H1 (cell line): ENCODE measurements around the gene SOAT2. TPM values are rescaled to one million over a fixed set of nuclear protein-coding genes. Genes with fewer than 3 reads are reported as not detected.

Experiments used
- CTCF ChIA-PET: fragments of 300-600 bp; sonication (Branson Sonifier 250); formaldehyde crosslinking; loops from one replicate; lab custom pipeline; 2021; ENCODE audit not compliant: partially characterized antibody; lab: Charles Lee
- POLR2A ChIA-PET: fragments of 300-600 bp; sonication (Branson Sonifier 250); formaldehyde crosslinking; loops from one replicate; lab custom pipeline; 2021; ENCODE audit warnings: inconsistent platforms; ENCODE audit not compliant: partially characterized antibody; lab: Charles Lee
- DNase-seq, 2 experiments: peaks; one replicate each; pipeline versions ENCODE4 v3.0.0 to v3.0.0-alpha.2; 2010 to 2022; ENCODE audit warnings: low spot score in 2 of 2, low read depth in 1 of 2, mixed read lengths in 1 of 2
- FAIRE-seq: peaks from 2 replicates; lab custom pipeline; 2011; peaks lifted over from hg19 to GRCh38; lab: Jason Lieb, UNC
- H2AFZ ChIP-seq: 2 replicates; pipeline ENCODE4 v1.8.1; 2012; ENCODE audit warnings: low read length, inconsistent platforms
- H2AK5ac ChIP-seq: 2 replicates; pipeline ENCODE4 v1.6.1; 2013; ENCODE audit warnings: low read depth, low read length
- H2BK120ac ChIP-seq: replicated peaks from 2 replicates; pipeline ENCODE3; 2013; ENCODE audit warnings: low read depth, low read length, inconsistent platforms
- H2BK12ac ChIP-seq: 2 replicates; pipeline ENCODE4 v1.6.1; 2013; ENCODE audit warnings: low read depth, low read length
- H2BK15ac ChIP-seq: 2 replicates; pipeline ENCODE4 v1.6.1; 2013; ENCODE audit warnings: low read length
- H2BK20ac ChIP-seq: 2 replicates; pipeline ENCODE4 v1.6.1; 2013; ENCODE audit warnings: low read length
- H2BK5ac ChIP-seq: 2 replicates; pipeline ENCODE4 v1.6.1; 2013; ENCODE audit warnings: low read depth, low read length
- H3K14ac ChIP-seq: 2 replicates; pipeline ENCODE4 v1.6.1; 2013; ENCODE audit warnings: inconsistent platforms; ENCODE audit not compliant: insufficient read length
- H3K18ac ChIP-seq: 2 replicates; pipeline ENCODE4 v1.6.1; 2013; ENCODE audit warnings: low read length; ENCODE audit errors: extremely low read depth
- H3K23ac ChIP-seq: 2 replicates; pipeline ENCODE4 v1.6.1; 2013; ENCODE audit warnings: inconsistent platforms; ENCODE audit not compliant: insufficient read length
- H3K23me2 ChIP-seq: 2 replicates; pipeline ENCODE4 v1.6.1; 2013; ENCODE audit warnings: low read depth, low read length
- H3K27ac ChIP-seq: 2 replicates; pipeline ENCODE4 v1.6.1; 2011; ENCODE audit warnings: low read depth, low read length, inconsistent platforms
- H3K27me3 ChIP-seq, 4 experiments: replicated peaks in 1 of 4; 1 replicate in 1 of 4; 2 replicates in 3 of 4; pipeline versions ENCODE4 v1.6.1 to v1.8.1; 2011 to 2013; ENCODE audit warnings: low read length in 3 of 4, mild to moderate bottlenecking in 3 of 4, inconsistent platforms in 2 of 4, mixed read lengths in 2 of 4, moderate library complexity in 1 of 4; ENCODE audit not compliant: control insufficient read depth in 3 of 4, insufficient read depth in 3 of 4; ENCODE audit errors: extremely low read depth in 1 of 4
- H3K36me3 ChIP-seq, 4 experiments: 2 replicates each; pipeline versions ENCODE4 v1.6.1 to v1.8.1; 2011 to 2013; ENCODE audit warnings: mild to moderate bottlenecking in 4 of 4, low read length in 3 of 4, moderate library complexity in 2 of 4, control low read depth in 1 of 4, inconsistent platforms in 1 of 4; ENCODE audit not compliant: insufficient read depth in 4 of 4, control insufficient read depth in 2 of 4
- H3K4ac ChIP-seq: replicated peaks from 2 replicates; pipeline ENCODE3; 2013; ENCODE audit warnings: low read length, low read depth, mixed read lengths, inconsistent platforms; ENCODE audit not compliant: insufficient read length
- H3K4me1 ChIP-seq, 4 experiments: replicated peaks in 1 of 4; 1 replicate in 1 of 4; 2 replicates in 3 of 4; pipeline versions ENCODE4 v1.6.1 to v1.8.1; 2011 to 2013; ENCODE audit warnings: low read length in 3 of 4, inconsistent platforms in 2 of 4, mixed read lengths in 1 of 4; ENCODE audit not compliant: insufficient read depth in 4 of 4, control insufficient read depth in 3 of 4
- H3K4me2 ChIP-seq, 2 experiments: 2 replicates each; pipeline versions ENCODE4 v1.6.1 to v1.8.1; 2011 to 2013; ENCODE audit warnings: low read depth in 2 of 2, low read length in 2 of 2, control low read depth in 1 of 2, inconsistent platforms in 1 of 2, mild to moderate bottlenecking in 1 of 2; ENCODE audit not compliant: insufficient read depth in 1 of 2
- H3K4me3 ChIP-seq, 4 experiments: fragments of 200-600, 300-600 bp in 1 of 4; sonication (generic), shearing (Covaris generic), sonication (Bioruptor Twin) in 1 of 4; 2 replicates each; pipeline versions ENCODE4 v1.5.1 to v1.8.1; 2011 to 2016; ENCODE audit warnings: low read length in 4 of 4, low read depth in 3 of 4, control low read depth in 2 of 4, inconsistent platforms in 2 of 4, mild to moderate bottlenecking in 2 of 4, mixed read lengths in 1 of 4, moderate library complexity in 1 of 4; ENCODE audit not compliant: insufficient read depth in 2 of 4; ENCODE audit errors: extremely low read depth in 1 of 4
- H3K56ac ChIP-seq: replicated peaks from 2 replicates; pipeline ENCODE3; 2013; ENCODE audit warnings: low read depth, mild to moderate bottlenecking, mixed read lengths, low read length, inconsistent platforms; ENCODE audit not compliant: insufficient read length
- H3K79me1 ChIP-seq: 2 replicates; pipeline ENCODE4 v1.6.1; 2013; ENCODE audit warnings: low read depth, low read length, control low read depth
- H3K79me2 ChIP-seq, 2 experiments: 2 replicates each; pipeline versions ENCODE4 v1.6.1 to v1.8.1; 2012 to 2013; ENCODE audit warnings: low read length in 2 of 2, mild to moderate bottlenecking in 2 of 2, inconsistent platforms in 1 of 2; ENCODE audit not compliant: insufficient read depth in 2 of 2, control insufficient read depth in 1 of 2
- H3K9ac ChIP-seq, 4 experiments: replicated peaks in 1 of 4; 1 replicate in 1 of 4; 2 replicates in 3 of 4; pipeline versions ENCODE4 v1.6.1 to v1.8.1; 2011 to 2013; ENCODE audit warnings: low read depth in 3 of 4, low read length in 3 of 4, control low read depth in 2 of 4, mild to moderate bottlenecking in 2 of 4, moderate library complexity in 2 of 4, inconsistent platforms in 1 of 4; ENCODE audit errors: extremely low read depth in 1 of 4
- H3K9me3 ChIP-seq, 2 experiments: 2 replicates each; pipeline versions ENCODE4 v1.6.1 to v1.8.1; 2012 to 2013; ENCODE audit warnings: mild to moderate bottlenecking in 2 of 2, moderate library complexity in 2 of 2, control low read depth in 1 of 2, inconsistent platforms in 1 of 2, low read depth in 1 of 2, low read length in 1 of 2, mixed read lengths in 1 of 2; ENCODE audit not compliant: insufficient read depth in 2 of 2
- H4K20me1 ChIP-seq, 2 experiments: replicated peaks in 1 of 2; 2 replicates each; pipeline versions ENCODE3 to v1.8.1; 2011 to 2013; ENCODE audit warnings: inconsistent platforms in 2 of 2, low read length in 2 of 2, mild to moderate bottlenecking in 1 of 2; ENCODE audit not compliant: insufficient read depth in 2 of 2, control insufficient read depth in 1 of 2
- H4K5ac ChIP-seq: 2 replicates; pipeline ENCODE4 v1.6.1; 2013; ENCODE audit warnings: low read length, low read depth, mixed read lengths, inconsistent platforms; ENCODE audit not compliant: insufficient read length
- H4K8ac ChIP-seq: 2 replicates; pipeline ENCODE4 v1.8.0; 2013; ENCODE audit warnings: mild to moderate bottlenecking, moderate library complexity, low read length, inconsistent platforms; ENCODE audit not compliant: insufficient read depth; ENCODE audit errors: extremely low read depth
- H4K91ac ChIP-seq: replicated peaks from 2 replicates; pipeline ENCODE3; 2013; ENCODE audit warnings: low read length, mixed read lengths, inconsistent platforms; ENCODE audit not compliant: insufficient read length
- ASH2L ChIP-seq: fragments of 200-600, 300-600 bp; sonication (generic); IDR thresholded peaks from one replicate; pipeline ENCODE4 v1.7.1; 2017; ENCODE audit warnings: low read length
- BACH1 ChIP-seq: IDR thresholded peaks from 2 replicates; pipeline ENCODE4 v1.6.1; 2012; ENCODE audit warnings: low read length, improper control_type of control experiment
- BCL11A ChIP-seq, 2 experiments: IDR thresholded peaks; one replicate each; pipeline ENCODE4 v1.6.1; 2011; ENCODE audit warnings: low read depth in 2 of 2, low read length in 2 of 2, mild to moderate bottlenecking in 2 of 2
- CBX5 ChIP-seq: fragments of 300-800, 300-1000 bp; sonication (generic); IDR thresholded peaks from 2 replicates; pipeline ENCODE4 v1.7.1; 2016; ENCODE audit warnings: antibody characterized with exemption, low read length, low read depth
- EZH2 ChIP-seq: fragments of 200-600 bp; sonication (generic); IDR thresholded peaks from 2 replicates; pipeline ENCODE4 v1.7.1; 2012; ENCODE audit warnings: low read depth, mild to moderate bottlenecking, moderate library complexity, low read length, inconsistent platforms; ENCODE audit not compliant: severe bottlenecking
- FOSL1 ChIP-seq: IDR thresholded peaks from 2 replicates; pipeline ENCODE4 v1.6.1; 2011; ENCODE audit warnings: mild to moderate bottlenecking, low read depth, low read length, moderate library complexity; ENCODE audit not compliant: insufficient read depth
- HDAC6 ChIP-seq: IDR thresholded peaks from one replicate; pipeline ENCODE4 v1.7.1; 2012; ENCODE audit warnings: low read depth, mild to moderate bottlenecking, inconsistent platforms, low read length, moderate library complexity
- NANOG ChIP-seq: IDR thresholded peaks from 2 replicates; pipeline ENCODE4 v1.6.1; 2011; ENCODE audit warnings: low read length, low read depth, mild to moderate bottlenecking, inconsistent platforms; ENCODE audit not compliant: insufficient read depth, poor library complexity, severe bottlenecking
- POU5F1 ChIP-seq: IDR thresholded peaks from 2 replicates; pipeline ENCODE4 v1.6.1; 2011; ENCODE audit warnings: low read depth, mild to moderate bottlenecking, low read length, moderate library complexity
- RBBP5 ChIP-seq: IDR thresholded peaks from 2 replicates; pipeline ENCODE4 v1.7.1; 2012; ENCODE audit warnings: low read depth, mild to moderate bottlenecking, inconsistent platforms, low read length, moderate library complexity, borderline replicate concordance
- TBP ChIP-seq: IDR thresholded peaks from 2 replicates; pipeline ENCODE4 v1.6.1; 2011; ENCODE audit warnings: low read depth, low read length, improper control_type of control experiment
- YY1 ChIP-seq: IDR thresholded peaks from 2 replicates; pipeline ENCODE4 v1.6.1; 2011; ENCODE audit warnings: low read depth, mild to moderate bottlenecking, low read length
- WGBS, 2 experiments: shearing (Covaris generic) in 1 of 2; methylation state at CpG; one replicate each; pipeline versions ENCODE4 v1.1.6 to v1.1.7; 2013 to 2015; ENCODE audit warnings: low lambda C conversion rate in 2 of 2, mixed read lengths in 2 of 2, inconsistent platforms in 1 of 2, low coverage in 1 of 2, missing lambda C conversion rate in 1 of 2; ENCODE audit not compliant: insufficient replicate concordance in 2 of 2, insufficient coverage in 1 of 2, insufficient read length in 1 of 2; ENCODE audit errors: extremely low coverage in 1 of 2, missing lambda C conversion rate in 1 of 2; 5-methylcytosine and 5-hydroxymethylcytosine counted together
- polyA plus RNA-seq, 7 experiments: library from polyadenylated mRNA; depleted of rRNA in 3 of 7; stranded (reverse) in 5 of 7; unstranded in 2 of 7; fragments of >200 nt in 5 of 7; fragments of 200-250 nt in 2 of 7; gene quantifications; 1 replicate in 5 of 7; 2 replicates in 1 of 7; 4 replicates in 1 of 7; pipeline versions ENCODE4 v1.2.1 to v1.2.3, GENCODE V29; 2011 to 2013; ENCODE audit warnings: missing spikeins in 2 of 7, mixed read lengths in 2 of 7
- total RNA-seq: library from RNA; stranded (reverse); fragmentation: NEBNext Ultra II Directional; extraction: Animal tissue kit (Norgen Biotek cat#: 25700); gene quantifications from 2 replicates; pipeline ENCODE4 v1.2.1, GENCODE V29; 2021

Gene SOAT2
- total and polyA plus RNA-seq, 2 of the 8 experiments (the other 6 are each of a cell fraction or from before 2014, with no cell fraction given): 0.08 TPM; not detected in 1

- no peak overlapping the region for H2BK12ac ChIP-seq
- H3K79me2 ChIP-seq: no peaks in the 10 kb centered on the region
- no peak overlapping the region for H4K5ac ChIP-seq
- POLR2A ChIA-PET: interaction anchor here (0.6 to 2.0 kb wide), 6 partner anchors 10 to 243 kb away, joined by 3 to 6 read pairs (median 4); partner anchors contain the start of gene SPRYD3
- no peak overlapping the region for H4K91ac ChIP-seq
- no peaks in the 10 kb centered on the region for H3K79me1 ChIP-seq
- H3K4me2 ChIP-seq: no peak overlapping the region
- peaks cover 0 to 2% of the 10 kb centered on the region in 2 experiments for H4K20me1 ChIP-seq
- H2BK15ac ChIP-seq: no peak overlapping the region
- no peak for FAIRE-seq
- no peak overlapping the region for H3K18ac ChIP-seq
- no peak for DNase-seq
- CTCF ChIA-PET: interaction anchor here (0.6 to 22.4 kb wide), 11 partner anchors 14 to 258 kb away, joined by 3 to 531 read pairs (median 4); partner anchors contain the start of genes AAAS, IGFBP6, SOAT2 and SPRYD3
- H3K4me1 ChIP-seq: peaks cover 0 to 7% (median 0%) of the 10 kb centered on the region in 4 experiments; a peak in 2 of 7 replicates
- no peak overlapping the region for H2AK5ac ChIP-seq
- no peak overlapping the region for H2BK5ac ChIP-seq
- no peak for TF ChIP-seq POU5F1
- TF ChIP-seq ASH2L: no peak
- TF ChIP-seq CBX5: no peak
- TF ChIP-seq EZH2: no peak
- no peak for TF ChIP-seq YY1
- TF ChIP-seq HDAC6: no peak
- TF ChIP-seq BACH1: no peak
- TF ChIP-seq RBBP5: no peak
- no peak for TF ChIP-seq NANOG
- TF ChIP-seq TBP: no peak
- TF ChIP-seq FOSL1: no peak
- no peak for TF ChIP-seq BCL11A (IDR thresholded peaks at IDR 0.05; ENCODE audit: low read depth in 2 of 2, low read length in 2 of 2)
- no peak overlapping the region for H2AFZ ChIP-seq
- no peak overlapping the region for H3K4me3 ChIP-seq
- no peak overlapping the region for H2BK120ac ChIP-seq
- H2BK20ac ChIP-seq: no peak overlapping the region; the same call in 1 of the 2 replicates
- H3K9me3 ChIP-seq: no peaks in the 10 kb centered on the region
- no peaks in the 10 kb centered on the region for H3K23me2 ChIP-seq
- H3K23ac ChIP-seq: no peak overlapping the region
- H3K56ac ChIP-seq: no peak overlapping the region
- WGBS, 2 experiments: 87% methylated on average over 13 of the region's 14 CpGs; no CpG with 5 or more reads in 1 of the 2 experiments
- H3K36me3 ChIP-seq: no peaks in the 10 kb centered on the region
- no peak overlapping the region for H3K4ac ChIP-seq
- H3K14ac ChIP-seq: no peak overlapping the region
- H3K9ac ChIP-seq: no peak overlapping the region
- H3K27ac ChIP-seq: no peak overlapping the region
- H4K8ac ChIP-seq: no peak overlapping the region
- peaks cover 0 to 4% (median 1%) of the 10 kb centered on the region in 4 experiments; a peak in 3 of 7 replicates for H3K27me3 ChIP-seq
These were observed 40.1 kb upstream of the SOAT2 start for GRCh38 chr12:53062977-53063707.
